ENCODE data around the gene LGALS3BP. TPM values are rescaled to one million over a fixed set of nuclear protein-coding genes. Genes with fewer than 3 reads are reported as not detected.

LGALS3BP gene
- total and polyA plus RNA-seq, 2 of the 13 experiments (the other 11 are each of a cell fraction or from before 2014, with no cell fraction given), result 137 to 332 TPM

- TF ChIP-seq ZNF407 (CRISPR knock-in tag; IDR thresholded peaks at IDR 0.05; ENCODE audit: not compliant biosample characterization) (no peak), THRA (CRISPR knock-in tag; IDR thresholded peaks at IDR 0.05; ENCODE audit: borderline replicate concordance) (peak; percentile 83), DDIT3 (CRISPR knock-in tag; IDR thresholded peaks at IDR 0.05) (no peak), NFYC (CRISPR knock-in tag; IDR thresholded peaks at IDR 0.05) (0 out of 2 replicates have a peak, but pooled peaks have one; percentile 23), ZBTB3 (CRISPR knock-in tag; IDR thresholded peaks at IDR 0.05; ENCODE audit: borderline replicate concordance, low read depth) (peak; percentile 95), HIVEP1 (CRISPR knock-in tag; IDR thresholded peaks at IDR 0.05) (peak; percentile 42), MAFG (CRISPR knock-in tag; IDR thresholded peaks at IDR 0.05) (no peak), ZBTB20 (CRISPR knock-in tag; IDR thresholded peaks at IDR 0.05; ENCODE audit: borderline replicate concordance, low read depth) (0 out of 2 replicates have a peak, but pooled peaks have one; percentile 53), RCOR2 (CRISPR knock-in tag; IDR thresholded peaks at IDR 0.05) (0 out of 2 replicates have a peak, but pooled peaks have one; percentile 72), JDP2 (CRISPR knock-in tag; IDR thresholded peaks at IDR 0.05; ENCODE audit: borderline replicate concordance) (no peak), MIER3 (CRISPR knock-in tag; IDR thresholded peaks at IDR 0.05; ENCODE audit: borderline replicate concordance) (no peak; the same call in 1 of the 2 replicates), ZNF205 (CRISPR knock-in tag; IDR thresholded peaks at IDR 0.05) (no peak; the same call in 1 of the 2 replicates), ZNF879 (CRISPR knock-in tag; IDR thresholded peaks at IDR 0.05) (no peak), ZFP36L2 (CRISPR knock-in tag; IDR thresholded peaks at IDR 0.05) (no peak), ZNF549 (CRISPR knock-in tag; IDR thresholded peaks at IDR 0.05) (no peak), ZNF672 (CRISPR knock-in tag; IDR thresholded peaks at IDR 0.05) (no peak), ZFP82 (CRISPR knock-in tag; IDR thresholded peaks at IDR 0.05; ENCODE audit: borderline replicate concordance) (no peak), CBX1 (IDR thresholded peaks at IDR 0.05; ENCODE audit: low read depth) (no peak), TCF12 (IDR thresholded peaks at IDR 0.05) (no peak), TCF12 (CRISPR knock-in tag; IDR thresholded peaks at IDR 0.05) (no peak), HHEX (CRISPR knock-in tag; IDR thresholded peaks at IDR 0.05) (no peak), HOXA7 (CRISPR knock-in tag; IDR thresholded peaks at IDR 0.05) (no peak)
Observed at GRCh38 chr17:78962345-78962983, 17.3 kb downstream of the LGALS3BP start (continued).

Data from HepG2 (cell line).